SK-N-SH (cell line): ENCODE measurements around the gene PPM1L. TPM values are rescaled to one million over a fixed set of nuclear protein-coding genes. Genes with fewer than 3 reads are reported as not detected.

ENCODE experiments used
- CTCF ChIA-PET: fragments of 300-600, 350-600 bp; formaldehyde crosslinking; extraction: SDS; loops from one replicate; lab custom pipeline; 2021; lab: Yijun Ruan, JAX
- POLR2A ChIA-PET: fragments of 350-600 bp; sonication (Branson Sonifier 250); formaldehyde crosslinking; extraction: SDS; loops from one replicate; lab custom pipeline; 2020; ENCODE audit warnings: antibody characterized with exemption, inconsistent platforms; lab: Yijun Ruan, JAX
- DNase-seq: peaks from one replicate; pipeline ENCODE4 v3.0.0; 2012
- H2AFZ ChIP-seq: fragments of 200-600 bp; sonication (generic); 2 replicates; pipeline ENCODE4 v1.8.1; 2016; ENCODE audit warnings: antibody characterized with exemption, mild to moderate bottlenecking, low read depth
- H3F3A ChIP-seq: fragments of 200-600 bp; sonication (generic); replicated peaks from 2 replicates; pipeline ENCODE3; 2016; ENCODE audit warnings: antibody characterized with exemption, mild to moderate bottlenecking; ENCODE audit not compliant: insufficient read depth
- H3K27ac ChIP-seq, 2 experiments: fragments of 200-500 bp in 1 of 2; fragments of 200-600 bp in 1 of 2; sonication (Bioruptor generic) in 1 of 2; sonication (generic), shearing (Covaris generic) in 1 of 2; 2 replicates each; pipeline versions ENCODE4 v1.5.1 to v1.6.1; 2014 to 2016; ENCODE audit warnings: low read depth in 2 of 2, inconsistent platforms in 1 of 2, low read length in 1 of 2, mild to moderate bottlenecking in 1 of 2, mixed read lengths in 1 of 2
- H3K27me3 ChIP-seq: fragments of 200-600 bp; sonication (generic), shearing (Covaris generic); 2 replicates; pipeline ENCODE4 v1.6.1; 2016; ENCODE audit warnings: mixed run types; ENCODE audit not compliant: insufficient read depth
- H3K36me3 ChIP-seq, 2 experiments: fragments of 200-500 bp in 1 of 2; fragments of 200-600 bp in 1 of 2; sonication (Bioruptor generic) in 1 of 2; sonication (generic) in 1 of 2; replicated peaks in 1 of 2; 2 replicates each; pipeline versions ENCODE3 to v1.5.1; 2014 to 2016; ENCODE audit warnings: low read length in 1 of 2, mild to moderate bottlenecking in 1 of 2; ENCODE audit not compliant: insufficient read depth in 2 of 2, control insufficient read depth in 1 of 2
- H3K4me1 ChIP-seq, 2 experiments: fragments of 200-500 bp in 1 of 2; fragments of 200-600 bp in 1 of 2; sonication (Bioruptor generic) in 1 of 2; sonication (generic), shearing (Covaris generic) in 1 of 2; 2 replicates each; pipeline versions ENCODE4 v1.5.1 to v1.6.1; 2014 to 2016; ENCODE audit warnings: low read depth in 1 of 2, low read length in 1 of 2, mixed run types in 1 of 2; ENCODE audit not compliant: insufficient read depth in 2 of 2, control insufficient read depth in 1 of 2
- H3K4me2 ChIP-seq: fragments of 200-600 bp; sonication (generic), shearing (Covaris generic); 2 replicates; pipeline ENCODE4 v1.6.1; 2017; ENCODE audit warnings: mixed run types
- H3K4me3 ChIP-seq, 2 experiments: fragments of 200-500 bp in 1 of 2; fragments of 200-600 bp in 1 of 2; sonication (Bioruptor generic) in 1 of 2; sonication (generic), shearing (Covaris generic) in 1 of 2; 2 replicates each; pipeline versions ENCODE4 v1.5.1 to v1.8.1; 2014 to 2016; ENCODE audit warnings: low read depth in 2 of 2, inconsistent platforms in 1 of 2, low read length in 1 of 2, mild to moderate bottlenecking in 1 of 2, mixed read lengths in 1 of 2, moderate library complexity in 1 of 2
- H3K79me2 ChIP-seq: fragments of 200-600 bp; sonication (generic); 2 replicates; pipeline ENCODE4 v1.8.1; 2017; ENCODE audit warnings: mild to moderate bottlenecking; ENCODE audit not compliant: insufficient read depth
- H3K9ac ChIP-seq: fragments of 200-600 bp; sonication (generic); 2 replicates; pipeline ENCODE4 v1.6.1; 2017; ENCODE audit warnings: mixed run types
- H3K9me2 ChIP-seq: fragments of 200-600 bp; sonication (generic); 2 replicates; pipeline ENCODE4 v1.6.1; 2017; ENCODE audit warnings: mixed run types
- H3K9me3 ChIP-seq: fragments of 200-600 bp; sonication (generic); 2 replicates; pipeline ENCODE4 v1.6.1; 2017; ENCODE audit warnings: mixed run types, mild to moderate bottlenecking, moderate library complexity
- H4K20me1 ChIP-seq: fragments of 200-600 bp; sonication (generic); 2 replicates; pipeline ENCODE4 v1.6.1; 2017; ENCODE audit warnings: mild to moderate bottlenecking, mixed run types; ENCODE audit not compliant: insufficient read depth
- CTCF ChIP-seq: fragments of 200-600 bp; sonication (generic); IDR thresholded peaks from 2 replicates; pipeline ENCODE4 v1.6.1; 2017; ENCODE audit warnings: antibody characterized with exemption, mild to moderate bottlenecking, moderate library complexity
- ELF1 ChIP-seq: IDR thresholded peaks from 2 replicates; pipeline ENCODE4 v1.4.0; 2012
- EP300 ChIP-seq, 2 experiments: IDR thresholded peaks; 2 replicates each; pipeline versions ENCODE4 v1.4.0 to v1.6.1; 2012; ENCODE audit warnings: borderline replicate concordance in 1 of 2, low read depth in 1 of 2, low read length in 1 of 2
- EZH2phosphoT487 ChIP-seq: fragments of 200-600 bp; sonication (generic); IDR thresholded peaks from 2 replicates; pipeline ENCODE4 v1.6.1; 2017; ENCODE audit warnings: low read depth, mixed run types, mild to moderate bottlenecking, antibody characterized with exemption, moderate library complexity, borderline replicate concordance
- GABPA ChIP-seq: IDR thresholded peaks from 2 replicates; pipeline ENCODE4 v1.4.0; 2012; ENCODE audit warnings: low read depth, mild to moderate bottlenecking
- GATA2 ChIP-seq: sonication (generic); formaldehyde crosslinking; IDR thresholded peaks from 2 replicates; pipeline ENCODE4 v1.5.0; 2020; ENCODE audit warnings: mild to moderate bottlenecking, missing genetic modification reagents
- IRF3 ChIP-seq: fragments of 150-350 bp; IDR thresholded peaks from 2 replicates; pipeline ENCODE4 v1.6.1; 2016; ENCODE audit warnings: mild to moderate bottlenecking, low read depth, low read length
- MEF2A ChIP-seq: IDR thresholded peaks from 2 replicates; pipeline ENCODE4 v1.4.0; 2012; ENCODE audit warnings: low read depth, borderline replicate concordance
- MXI1 ChIP-seq: IDR thresholded peaks from 2 replicates; pipeline ENCODE4 v1.6.1; 2012; ENCODE audit warnings: mild to moderate bottlenecking, low read depth, low read length, improper control_type of control experiment
- NRF1 ChIP-seq: IDR thresholded peaks from 2 replicates; pipeline ENCODE4 v1.6.1; 2012; ENCODE audit warnings: low read depth, mild to moderate bottlenecking, low read length
- PBX3 ChIP-seq: IDR thresholded peaks from 2 replicates; pipeline ENCODE4; 2012
- RCOR1 ChIP-seq: fragments of 150-350 bp; IDR thresholded peaks from 2 replicates; pipeline ENCODE4 v1.6.1; 2017; ENCODE audit warnings: antibody characterized with exemption, low read length
- RFX5 ChIP-seq: IDR thresholded peaks from 2 replicates; pipeline ENCODE4 v1.6.1; 2012; ENCODE audit warnings: mild to moderate bottlenecking, improper control_type of control experiment, low read length
- TAF1 ChIP-seq: IDR thresholded peaks from 2 replicates; pipeline ENCODE4 v1.6.1; 2012; ENCODE audit warnings: low read depth, mild to moderate bottlenecking, low read length, moderate library complexity, borderline replicate concordance
- TCF12 ChIP-seq: IDR thresholded peaks from 2 replicates; pipeline ENCODE4 v1.4.0; 2012
- USF1 ChIP-seq: IDR thresholded peaks from 2 replicates; pipeline ENCODE4 v1.4.0; 2012; ENCODE audit warnings: low read depth, borderline replicate concordance
- USF2 ChIP-seq: fragments of 150-350 bp; IDR thresholded peaks from 2 replicates; pipeline ENCODE4 v1.6.1; 2017; ENCODE audit warnings: antibody characterized with exemption, low read length, low read depth, borderline replicate concordance
- ZBTB33 ChIP-seq: IDR thresholded peaks from 2 replicates; pipeline ENCODE4 v1.4.0; 2012; ENCODE audit warnings: low read depth, borderline replicate concordance
- WGBS: methylation state at CpG from one replicate; pipeline ENCODE4 v1.1.6; 2017; ENCODE audit warnings: low lambda C conversion rate; 5-methylcytosine and 5-hydroxymethylcytosine counted together
- polyA plus RNA-seq, 3 experiments: library from polyadenylated mRNA; depleted of rRNA; stranded (reverse); fragments of >200 nt; gene quantifications; 2 replicates each; pipeline ENCODE4 v1.2.3, GENCODE V29; 2012

Gene PPM1L
- polyA plus RNA-seq, 1 of the 3 experiments (the other 2 are of a cell fraction): 0.16 TPM

GRCh38 chr3:161084277-161084676 is 328.2 kb downstream of the PPM1L start:
- no peaks in the 10 kb centered on the region for H3K9me2 ChIP-seq
- H3K9ac ChIP-seq: no peak overlapping the region
- WGBS: 31% methylated on average over 2 of the region's 2 CpGs
- POLR2A ChIA-PET: no interaction called here
- no peaks in the 10 kb centered on the region for H3K27me3 ChIP-seq
- DNase-seq: no peak
- H2AFZ ChIP-seq: no peak overlapping the region
- TF ChIP-seq RFX5 (no peak), USF2 (no peak), TCF12 (no peak), GABPA (no peak), NRF1 (no peak), IRF3 (no peak), ZBTB33 (no peak), TAF1 (no peak)
- H3K4me3 ChIP-seq: no peak overlapping the region
- H3K79me2 ChIP-seq: no peaks in the 10 kb centered on the region
- CTCF ChIA-PET: no interaction called here
- H3F3A ChIP-seq: no peaks in the 10 kb centered on the region
- H3K4me2 ChIP-seq: no peak overlapping the region
- no peaks in the 10 kb centered on the region; a peak in 1 of 4 replicates for H3K4me1 ChIP-seq
- no peaks in the 10 kb centered on the region for H3K36me3 ChIP-seq
- H3K27ac ChIP-seq: no peak overlapping the region
- H3K9me3 ChIP-seq: no peaks in the 10 kb centered on the region
- no peaks in the 10 kb centered on the region for H4K20me1 ChIP-seq

- no peaks in the 10 kb centered on the region for H3K36me3 ChIP-seq
- no peaks in the 10 kb centered on the region for H3K9me3 ChIP-seq
- H4K20me1 ChIP-seq: no peaks in the 10 kb centered on the region
- ChIA-PET CTCF (no interaction called here), POLR2A (no interaction called here)
- H3K27ac ChIP-seq: no peak overlapping the region
- no peak overlapping the region for H3K9ac ChIP-seq
- H2AFZ ChIP-seq: no peak overlapping the region
- H3K9me2 ChIP-seq: no peaks in the 10 kb centered on the region
- no peak overlapping the region for H3K4me3 ChIP-seq
- H3K79me2 ChIP-seq: no peaks in the 10 kb centered on the region
- no peaks in the 10 kb centered on the region for H3K4me1 ChIP-seq
- DNase-seq: no peak
- no peak overlapping the region for H3K4me2 ChIP-seq
- H3F3A ChIP-seq: no peaks in the 10 kb centered on the region
- H3K27me3 ChIP-seq: no peaks in the 10 kb centered on the region
- TF ChIP-seq GATA2: no peak
- TF ChIP-seq TCF12: no peak
- TF ChIP-seq CTCF: no peak
- TF ChIP-seq RCOR1: no peak
- no peak for TF ChIP-seq PBX3
- no peak for TF ChIP-seq ELF1
- no peak for TF ChIP-seq USF1
- no peak for TF ChIP-seq ZBTB33
- no peak for TF ChIP-seq EZH2phosphoT487
- TF ChIP-seq MXI1: no peak
- no peak for TF ChIP-seq EP300 (IDR thresholded peaks at IDR 0.05; ENCODE audit: borderline replicate concordance in 1 of 2, low read depth in 1 of 2, low read length in 1 of 2)
- no peak for TF ChIP-seq MEF2A
Observed at GRCh38 chr3:161093895-161094294, 337.9 kb downstream of the PPM1L start.
